Natural killer cell (primary cell): ENCODE measurements around the gene RRP12. TPM values are rescaled to one million over a fixed set of nuclear protein-coding genes. Genes with fewer than 3 reads are reported as not detected.

ENCODE experiments used
- ATAC-seq, 3 donors: fragments of 150-1000 bp in 2 of 3; fragments of 200-7000 bp in 1 of 3; cut with Tn5 transposase; 1 replicate in 1 of 3; 2 replicates in 2 of 3; pipeline ENCODE4 v1.10.0; 2021; ENCODE audit warnings: mild to moderate bottlenecking in 2 of 3, moderate library complexity in 2 of 3
- DNase-seq, 2 donors: peaks; one replicate each; pipeline versions ENCODE4 v3.0.0 to v3.0.0-alpha.2; 2013 to 2021; ENCODE audit warnings: mixed read lengths in 1 of 2
- H3K27ac ChIP-seq: one replicate; pipeline ENCODE4 v1.5.1; 2013; ENCODE audit warnings: mild to moderate bottlenecking, low read length
- H3K27me3 ChIP-seq: one replicate; pipeline ENCODE4 v1.6.1; 2013; ENCODE audit warnings: low read length; ENCODE audit not compliant: control insufficient read depth, insufficient read depth
- H3K36me3 ChIP-seq: one replicate; pipeline ENCODE4 v1.6.1; 2013; ENCODE audit warnings: low read length; ENCODE audit not compliant: control insufficient read depth, insufficient read depth
- H3K4me1 ChIP-seq: one replicate; pipeline ENCODE4 v1.6.1; 2013; ENCODE audit warnings: low read length; ENCODE audit not compliant: control insufficient read depth, insufficient read depth
- H3K4me3 ChIP-seq: one replicate; pipeline ENCODE4 v1.5.1; 2013; ENCODE audit warnings: low read length
- H3K9me3 ChIP-seq: one replicate; pipeline ENCODE4 v1.6.1; 2013; ENCODE audit warnings: low read length; ENCODE audit not compliant: control insufficient read depth, insufficient read depth
- H3K27ac Mint-ChIP-seq, 2 donors: one replicate each; pipeline ENCODE4 v1.8.0; 2022; ENCODE audit warnings: mild to moderate bottlenecking in 2 of 2, mixed read lengths in 2 of 2, moderate library complexity in 1 of 2
- H3K27me3 Mint-ChIP-seq, 2 donors: one replicate each; pipeline ENCODE4 v1.8.0; 2022; ENCODE audit warnings: low read depth in 2 of 2, mixed read lengths in 2 of 2
- H3K36me3 Mint-ChIP-seq: one replicate; pipeline ENCODE4 v1.8.0; 2022; ENCODE audit warnings: mixed read lengths
- H3K4me1 Mint-ChIP-seq, 2 donors: one replicate each; pipeline ENCODE4 v1.8.0; 2022; ENCODE audit warnings: mixed read lengths in 2 of 2
- H3K4me3 Mint-ChIP-seq: one replicate; pipeline ENCODE4 v1.8.0; 2022; ENCODE audit warnings: mild to moderate bottlenecking, moderate library complexity, mixed read lengths
- H3K9me3 Mint-ChIP-seq, 2 donors: one replicate each; pipeline ENCODE4 v1.8.0; 2022; ENCODE audit warnings: mixed read lengths in 2 of 2
- WGBS: methylation state at CpG from one replicate; pipeline ENCODE4 v1.1.7; 2013; ENCODE audit warnings: missing lambda C conversion rate; ENCODE audit not compliant: insufficient coverage; 5-methylcytosine and 5-hydroxymethylcytosine counted together
- intact Hi-C: fragments of 100-400 bp; cut with micrococcal nuclease; formaldehyde crosslinking; loops from one replicate; pipeline ENCODE4 v1.14.2; 2022
- total RNA-seq, 4 donors: library from RNA; stranded (reverse); fragments of 120-200 nt in 1 of 4; gene quantifications; one replicate each; pipeline versions ENCODE4 v1.2.3 to v1.2.4, GENCODE V29; 2013 to 2022
- TF ChIP-seq, protein P1 (sequence below): fragments of 200-600 bp; IDR thresholded peaks from one replicate; pipeline ENCODE4 v1.8.0; 2022; ENCODE audit warnings: antibody characterized with exemption

The RRP12 gene
- total RNA-seq, 3 donors from 2014 or later (not counting 1 experiment from before 2014, with no cell fraction given), result 60.1 to 234 (median 79.2) TPM

DNA sequence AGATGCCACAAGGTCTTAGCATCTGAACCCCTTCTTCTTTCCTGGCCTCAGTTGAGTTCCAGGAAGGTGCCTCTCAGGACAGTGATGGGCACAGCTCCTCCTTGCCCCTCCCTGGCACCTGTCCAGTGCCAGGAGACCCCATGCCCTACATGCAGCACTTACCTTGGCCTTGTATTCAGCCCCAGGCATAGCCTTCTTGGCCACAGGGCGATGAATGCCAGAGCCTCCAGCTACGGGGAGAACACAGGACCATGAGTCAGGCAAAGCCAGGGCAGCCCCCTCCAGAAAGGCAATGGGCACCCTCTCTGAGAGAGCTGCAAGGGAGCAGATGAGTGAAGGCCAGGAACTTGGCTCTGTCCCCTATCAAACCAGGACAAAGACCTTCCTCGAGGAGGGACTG is 42.4 kb downstream of the RRP12 start:
- no peaks in the 10 kb centered on the region for H3K9me3 ChIP-seq
- ATAC-seq (no peak), DNase-seq (no peak)
- H3K36me3 ChIP-seq, result peaks cover 3% of the 10 kb centered on the region
- no peaks in the 10 kb centered on the region for H3K27me3 ChIP-seq
- TF ChIP-seq, protein P1, sequence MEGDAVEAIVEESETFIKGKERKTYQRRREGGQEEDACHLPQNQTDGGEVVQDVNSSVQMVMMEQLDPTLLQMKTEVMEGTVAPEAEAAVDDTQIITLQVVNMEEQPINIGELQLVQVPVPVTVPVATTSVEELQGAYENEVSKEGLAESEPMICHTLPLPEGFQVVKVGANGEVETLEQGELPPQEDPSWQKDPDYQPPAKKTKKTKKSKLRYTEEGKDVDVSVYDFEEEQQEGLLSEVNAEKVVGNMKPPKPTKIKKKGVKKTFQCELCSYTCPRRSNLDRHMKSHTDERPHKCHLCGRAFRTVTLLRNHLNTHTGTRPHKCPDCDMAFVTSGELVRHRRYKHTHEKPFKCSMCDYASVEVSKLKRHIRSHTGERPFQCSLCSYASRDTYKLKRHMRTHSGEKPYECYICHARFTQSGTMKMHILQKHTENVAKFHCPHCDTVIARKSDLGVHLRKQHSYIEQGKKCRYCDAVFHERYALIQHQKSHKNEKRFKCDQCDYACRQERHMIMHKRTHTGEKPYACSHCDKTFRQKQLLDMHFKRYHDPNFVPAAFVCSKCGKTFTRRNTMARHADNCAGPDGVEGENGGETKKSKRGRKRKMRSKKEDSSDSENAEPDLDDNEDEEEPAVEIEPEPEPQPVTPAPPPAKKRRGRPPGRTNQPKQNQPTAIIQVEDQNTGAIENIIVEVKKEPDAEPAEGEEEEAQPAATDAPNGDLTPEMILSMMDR, result no peak
- H3K4me1 ChIP-seq, result peaks cover 24% of the 10 kb centered on the region
- 91% methylated on average over 3 of the region's 3 CpGs for WGBS
- no peaks in the 10 kb centered on the region for H3K9me3 Mint-ChIP-seq
- no peaks in the 10 kb centered on the region for H3K27me3 Mint-ChIP-seq
- no peaks in the 10 kb centered on the region for H3K36me3 Mint-ChIP-seq
- no peak overlapping the region for H3K4me3 Mint-ChIP-seq
- H3K4me3 ChIP-seq, result no peak overlapping the region
- peaks cover 17% of the 10 kb centered on the region in 2 donors for H3K4me1 Mint-ChIP-seq
- peak overlapping the region; percentile 14 to 67 for H3K27ac Mint-ChIP-seq
- intact Hi-C loops, result no loop called here
- H3K27ac ChIP-seq, result no peak overlapping the region

DNA sequence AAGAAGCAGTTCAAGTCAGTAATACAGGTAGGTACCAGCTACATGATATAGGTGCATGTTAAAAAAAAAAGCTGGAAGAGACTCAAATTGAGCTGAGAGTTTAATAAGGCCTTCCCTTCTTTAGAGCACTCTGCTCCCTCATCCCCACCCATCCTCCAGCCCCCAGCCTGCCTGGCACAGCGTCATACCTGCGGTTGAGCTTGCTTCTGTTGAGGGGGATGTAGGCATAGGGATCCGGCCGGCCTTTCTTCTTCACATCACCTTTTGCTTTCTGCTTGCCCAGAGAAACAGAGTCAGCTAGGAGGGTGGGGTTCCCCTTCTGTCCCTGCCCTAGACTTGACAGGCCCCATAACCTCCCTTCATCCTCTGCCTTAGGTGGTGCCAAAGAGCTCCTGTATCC is 42.8 kb downstream of the RRP12 start:
- peaks cover 17% of the 10 kb centered on the region in 2 donors for H3K4me1 Mint-ChIP-seq
- no peak overlapping the region for H3K4me3 Mint-ChIP-seq
- H3K27me3 Mint-ChIP-seq, result no peaks in the 10 kb centered on the region
- no peaks in the 10 kb centered on the region for H3K36me3 Mint-ChIP-seq
- TF ChIP-seq, protein P1, result no peak
- intact Hi-C loops, result no loop called here
- 96% methylated on average over 3 of the region's 4 CpGs for WGBS
- H3K27ac Mint-ChIP-seq, result peak overlapping the region; percentile 51 to 67
- DNase-seq (no peak), ATAC-seq (no peak)
- no peaks in the 10 kb centered on the region for H3K9me3 ChIP-seq
- H3K36me3 ChIP-seq, result peaks cover 1% of the 10 kb centered on the region
- H3K27ac ChIP-seq, result no peak overlapping the region
- H3K4me3 ChIP-seq, result no peak overlapping the region
- no peaks in the 10 kb centered on the region for H3K9me3 Mint-ChIP-seq
- no peaks in the 10 kb centered on the region for H3K27me3 ChIP-seq
- H3K4me1 ChIP-seq, result peaks cover 24% of the 10 kb centered on the region

DNA sequence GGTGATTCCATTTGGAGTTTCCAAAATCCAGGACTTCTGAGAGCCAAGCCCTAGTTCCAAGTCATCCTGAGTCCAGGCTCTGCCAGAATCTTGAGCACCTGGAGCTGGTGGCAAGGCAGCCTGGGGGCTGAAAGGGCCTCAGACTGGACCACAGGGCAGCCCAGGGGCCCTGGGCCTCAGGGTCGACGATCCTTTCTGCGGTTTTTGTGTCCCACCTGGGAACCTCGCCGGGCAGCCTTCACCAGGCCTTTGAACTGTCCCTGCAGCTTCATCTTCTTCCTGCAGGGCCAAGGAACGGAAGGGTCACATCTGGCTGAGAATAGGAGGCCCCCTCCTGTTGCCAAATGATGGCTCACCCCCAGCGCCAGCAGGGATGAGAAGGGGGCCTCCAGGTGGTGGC is 44.2 kb downstream of the RRP12 start:
- ATAC-seq, result no peak
- H3K36me3 ChIP-seq, result no peaks in the 10 kb centered on the region
- Mint-ChIP-seq H3K27me3 (no peaks in the 10 kb centered on the region), H3K4me1 (peaks cover 17% of the 10 kb centered on the region in 2 donors), H3K9me3 (no peaks in the 10 kb centered on the region), H3K36me3 (no peaks in the 10 kb centered on the region), H3K27ac (peak overlapping the region; percentile 82 to 89), H3K4me3 (no peak overlapping the region)
- H3K27ac ChIP-seq, result peak overlapping the region; percentile 61
- no peaks in the 10 kb centered on the region for H3K9me3 ChIP-seq
- intact Hi-C loops, result loop anchor here (1.0 to 2.0 kb wide), 3 partner anchors 22 to 78 kb away; partner anchors contain the start of genes FRAT2 and RRP12
- DNase-seq, result no peak
- 89% methylated on average over 7 of the region's 7 CpGs for WGBS
- H3K27me3 ChIP-seq, result no peaks in the 10 kb centered on the region
- peaks cover 24% of the 10 kb centered on the region for H3K4me1 ChIP-seq
- no peak overlapping the region for H3K4me3 ChIP-seq
- TF ChIP-seq, protein P1, result no peak

DNA sequence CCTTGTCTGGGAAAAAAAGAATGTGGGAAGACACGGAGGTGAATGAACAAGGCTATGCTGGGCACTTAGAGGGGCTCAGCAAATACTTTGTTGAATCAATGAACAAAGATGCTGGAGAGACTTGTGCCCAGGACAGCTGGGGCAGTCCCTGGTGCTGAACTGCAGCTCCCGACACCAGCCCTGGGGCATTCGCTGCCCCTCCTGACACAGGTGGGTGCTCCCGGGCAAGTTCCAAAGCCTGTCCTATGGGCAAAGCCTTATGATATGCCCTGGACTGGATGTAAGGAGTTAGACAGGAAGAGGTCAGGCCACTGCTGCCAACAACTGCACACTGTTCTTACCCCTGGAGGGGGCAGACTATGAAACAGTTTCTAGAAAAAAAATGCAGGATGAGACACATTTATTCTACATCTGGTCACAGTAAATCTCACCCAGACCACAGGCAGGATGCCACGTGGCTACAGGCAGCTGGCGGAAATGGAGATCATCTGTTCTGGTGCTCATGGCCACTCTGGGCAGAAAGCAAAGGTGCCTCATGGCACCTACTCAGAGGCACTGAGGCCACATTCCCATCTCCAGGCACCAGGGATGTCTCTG is 44.7 kb downstream of the RRP12 start:
- peak; percentile 91 to 93 (median 92) for ATAC-seq
- Histone ChIP-seq H3K27me3 (no peaks in the 10 kb centered on the region), H3K9me3 (no peaks in the 10 kb centered on the region), H3K36me3 (no peaks in the 10 kb centered on the region), H3K4me3 (no peak overlapping the region), H3K4me1 (peaks cover 24% of the 10 kb centered on the region), H3K27ac (peak overlapping the region; percentile 62)
- intact Hi-C loops, result loop anchor here (1.0 to 2.0 kb wide), 3 partner anchors 22 to 78 kb away; partner anchors contain the start of genes FRAT2 and RRP12
- DNase-seq, result peak; percentile 49 to 73
- H3K4me1 Mint-ChIP-seq, result peaks cover 17% of the 10 kb centered on the region in 2 donors
- peak overlapping the region; percentile 82 to 89 for H3K27ac Mint-ChIP-seq
- no peaks in the 10 kb centered on the region for H3K9me3 Mint-ChIP-seq
- 49% methylated on average over 6 of the region's 6 CpGs for WGBS
- TF ChIP-seq, protein P1, result peak; percentile 16
- H3K36me3 Mint-ChIP-seq, result no peaks in the 10 kb centered on the region
- peak overlapping the region; percentile 64 for H3K4me3 Mint-ChIP-seq
- no peaks in the 10 kb centered on the region for H3K27me3 Mint-ChIP-seq
